ENCODE data around the gene PTGES3.
"Not testable (repeated sequence)": the region's sequence is repeated elsewhere in the genome, so short reads cannot be mapped to it uniquely, and the experiment has no call there.

The PTGES3 gene, protein sequence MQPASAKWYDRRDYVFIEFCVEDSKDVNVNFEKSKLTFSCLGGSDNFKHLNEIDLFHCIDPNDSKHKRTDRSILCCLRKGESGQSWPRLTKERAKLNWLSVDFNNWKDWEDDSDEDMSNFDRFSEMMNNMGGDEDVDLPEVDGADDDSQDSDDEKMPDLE

DNA sequence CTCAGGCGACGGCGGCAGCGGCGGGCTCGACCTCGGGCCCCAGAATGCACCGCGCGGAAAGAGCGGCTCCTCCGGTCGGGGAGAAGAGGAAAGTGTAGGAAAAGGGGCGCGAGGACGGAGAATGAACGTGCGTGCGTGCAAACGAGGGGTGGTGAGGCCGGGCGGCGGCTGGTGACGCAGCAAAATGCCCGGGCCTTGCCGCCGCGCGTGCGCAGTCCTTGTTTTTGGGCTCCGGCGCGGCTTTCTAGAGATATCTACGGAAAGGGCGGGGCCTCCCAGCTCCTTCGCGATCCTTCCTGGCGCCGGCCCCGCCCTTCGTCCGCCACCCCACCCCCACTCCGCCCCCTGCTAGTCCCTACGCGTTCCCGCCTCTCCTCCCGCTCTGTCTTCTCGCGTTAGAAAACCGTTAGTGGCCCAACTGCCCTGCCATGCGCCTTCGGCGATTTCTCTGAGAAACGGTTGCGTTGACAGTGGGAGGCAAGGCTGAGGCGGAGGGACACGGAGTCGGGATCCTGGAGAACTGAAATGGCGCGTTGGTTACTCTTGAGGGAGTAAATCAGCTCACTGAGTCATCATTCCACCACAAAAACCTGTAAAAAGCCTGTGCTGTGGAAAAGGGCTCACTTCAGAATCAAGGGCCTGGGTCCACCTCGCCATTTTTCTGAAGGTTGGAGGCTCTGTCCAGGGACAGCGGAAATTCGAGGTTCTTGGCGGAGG lies at the start of gene PTGES3:
TSS of gene PTGES3 (minus strand) at position 156 of the 717 bp plus-strand sequence. CDS start 285 bp downstream, outside the sequence.
- peak; percentile 98 for DNase-seq

DNA sequence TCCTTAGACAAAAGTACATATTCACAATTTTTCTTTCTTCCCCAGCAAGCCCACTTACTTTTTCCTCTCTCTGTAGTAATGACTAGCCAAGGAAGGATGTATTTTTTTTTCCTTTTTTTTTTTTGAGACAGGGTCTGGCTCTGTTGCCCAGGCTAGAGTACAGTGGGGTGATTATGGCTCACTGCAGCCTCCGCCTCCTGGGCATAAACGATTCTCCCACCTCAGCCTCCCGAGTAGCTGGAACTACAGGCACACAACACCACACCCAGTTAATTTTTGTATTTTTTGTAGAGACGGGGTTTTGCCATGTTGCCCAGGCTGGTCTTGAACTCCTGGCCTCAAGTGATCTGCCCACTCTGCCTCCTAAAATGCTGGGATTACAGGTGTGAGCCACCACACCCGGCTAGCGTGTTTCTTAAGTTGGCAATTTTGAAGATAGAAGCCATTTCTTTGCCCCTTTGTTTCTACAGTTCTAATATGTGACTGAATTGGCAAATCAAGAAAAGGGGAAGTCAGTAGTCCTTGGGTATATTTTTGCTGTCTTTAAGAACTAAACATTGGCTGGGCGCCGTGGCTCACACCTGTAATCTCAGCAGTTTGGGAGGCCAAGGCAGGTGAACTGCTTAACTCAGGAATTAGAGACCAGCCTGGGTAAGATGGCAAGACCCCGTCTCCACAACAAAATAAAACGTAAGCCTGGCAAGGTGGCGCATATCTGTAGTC lies 40.2 kb upstream of the PTGES3 start:
- no peak for DNase-seq

- DNase-seq, result not testable (repeated sequence)
These were observed 38.2 kb upstream of the PTGES3 start for GRCh38 chr12:56726196-56726675.

DNA sequence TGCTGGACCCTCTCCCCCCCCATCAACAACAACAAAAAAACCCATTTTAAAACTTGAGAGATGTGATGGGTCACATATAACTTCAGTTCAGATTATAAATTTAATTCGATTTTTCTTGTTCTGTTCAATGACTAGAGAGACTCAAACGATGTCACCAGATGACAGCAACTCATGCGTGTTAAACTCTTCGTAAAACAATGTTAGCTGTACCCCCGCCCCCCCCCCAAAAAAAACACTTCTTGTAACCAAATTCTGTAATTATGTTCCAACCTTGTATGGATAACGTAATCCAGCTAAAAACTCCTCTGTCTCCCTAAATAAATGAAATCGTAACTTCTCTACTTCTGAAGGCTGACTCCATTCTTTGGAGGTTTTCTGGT lies 37.6 kb upstream of the PTGES3 start:
- DNase-seq, result no peak

DNA sequence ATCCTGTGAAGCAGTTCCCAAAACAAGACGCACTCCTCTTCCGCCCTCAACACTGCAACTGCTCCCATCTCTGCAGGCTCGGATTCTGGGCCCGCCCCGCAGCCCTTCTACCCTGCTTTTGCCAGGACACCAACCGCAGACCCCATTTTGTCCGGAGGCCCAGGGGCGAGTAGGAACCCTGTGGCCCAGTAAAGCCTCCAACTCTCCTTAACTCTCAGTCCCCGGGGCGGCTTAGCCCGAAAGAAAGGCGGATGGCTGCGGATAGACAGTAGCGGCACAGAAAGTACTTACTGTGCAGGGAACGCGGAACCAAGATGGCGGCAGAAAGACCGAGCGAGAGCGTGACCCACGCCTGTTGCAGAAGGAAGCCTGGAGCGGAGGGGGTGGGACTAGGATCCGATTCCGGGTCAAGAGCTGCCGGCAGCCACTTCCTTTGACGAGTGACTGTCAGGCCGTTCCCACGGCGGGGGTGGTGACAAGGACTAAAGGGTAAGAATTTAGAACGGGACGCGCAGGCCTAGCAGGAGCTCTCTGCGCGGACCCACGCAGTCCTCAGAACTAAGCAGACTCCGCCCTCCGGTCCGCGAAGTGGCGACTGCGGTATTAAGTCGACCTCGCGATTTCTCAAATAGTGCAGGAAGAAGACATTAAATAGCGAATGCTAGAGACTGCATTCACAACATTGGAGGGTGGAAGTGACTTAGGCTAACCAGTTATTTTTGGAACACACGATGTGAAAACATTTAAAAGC lies 37.1 kb upstream of the PTGES3 start, which contains the start of gene NACA:
TSS of gene NACA (minus strand) at position 328 of the 751 bp plus-strand sequence. CDS start 778 bp downstream, outside the sequence.
- peak; percentile 96 for DNase-seq

- no peak for DNase-seq
These were observed 36.6 kb upstream of the PTGES3 start for GRCh38 chr12:56724701-56724971.

- no peak for DNase-seq
These were observed 36.0 kb upstream of the PTGES3 start for GRCh38 chr12:56723889-56724700.

DNA sequence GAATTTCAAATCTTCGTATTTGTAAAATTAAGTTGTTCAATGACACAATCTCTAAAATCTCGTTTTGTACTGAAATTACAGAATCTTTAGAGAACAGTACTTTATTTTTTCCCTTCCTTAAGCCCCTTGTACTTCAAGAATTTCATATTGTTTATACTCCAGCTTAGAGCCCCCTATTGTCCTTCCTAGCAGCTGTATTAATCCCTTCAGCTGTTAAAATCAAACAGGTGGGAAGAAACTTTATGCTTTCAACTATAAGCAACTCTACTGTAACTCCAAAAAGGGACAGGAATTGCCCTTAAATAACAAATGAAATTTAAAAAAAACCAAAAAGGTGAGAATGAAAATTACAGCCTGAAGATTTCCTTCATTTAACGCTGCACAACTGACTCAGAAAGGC lies 35.3 kb upstream of the PTGES3 start:
- no peak for DNase-seq

- no peak for DNase-seq
These were observed 34.7 kb upstream of the PTGES3 start for GRCh38 chr12:56722832-56723231.

DNA sequence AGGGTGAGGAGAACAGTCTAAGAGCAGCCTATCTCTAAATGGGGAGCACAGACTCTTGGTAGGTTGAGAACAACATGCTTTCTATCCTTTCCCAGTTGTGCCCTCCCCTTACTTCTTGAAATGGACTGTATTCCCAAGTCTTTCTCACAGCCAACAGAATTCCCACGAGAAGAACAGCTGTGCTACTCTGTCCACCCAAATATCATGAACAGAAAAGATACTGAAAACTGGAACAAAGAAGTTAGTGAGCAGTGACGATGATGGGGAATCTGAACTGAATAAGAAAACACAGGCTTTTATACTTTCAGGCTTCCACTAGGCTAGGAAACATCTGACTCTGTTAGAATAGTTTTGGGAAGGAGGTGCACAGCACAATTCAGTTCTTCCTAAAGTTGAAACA lies 33.6 kb upstream of the PTGES3 start:
- no peak for DNase-seq

DNA sequence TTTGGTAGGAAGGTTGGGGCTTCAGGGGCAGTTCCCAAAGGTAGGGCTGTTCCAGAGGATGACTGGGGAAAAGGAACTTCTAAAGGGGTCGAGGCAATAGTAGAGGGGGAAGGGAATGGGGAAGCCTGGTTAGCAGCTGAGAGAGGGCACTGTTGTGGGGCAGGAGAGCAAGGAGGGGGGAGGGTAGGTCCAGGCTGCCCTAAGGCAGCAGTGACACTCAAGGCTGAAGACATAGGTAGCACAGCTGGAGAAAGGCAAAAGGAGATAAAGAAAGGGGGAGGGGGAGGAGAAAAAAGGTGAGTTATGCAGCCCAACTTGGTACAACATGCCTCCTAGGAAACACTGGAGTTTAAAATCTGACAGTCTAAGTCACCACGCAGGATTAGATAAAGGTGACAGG lies 33.1 kb upstream of the PTGES3 start:
- no peak for DNase-seq

DNA sequence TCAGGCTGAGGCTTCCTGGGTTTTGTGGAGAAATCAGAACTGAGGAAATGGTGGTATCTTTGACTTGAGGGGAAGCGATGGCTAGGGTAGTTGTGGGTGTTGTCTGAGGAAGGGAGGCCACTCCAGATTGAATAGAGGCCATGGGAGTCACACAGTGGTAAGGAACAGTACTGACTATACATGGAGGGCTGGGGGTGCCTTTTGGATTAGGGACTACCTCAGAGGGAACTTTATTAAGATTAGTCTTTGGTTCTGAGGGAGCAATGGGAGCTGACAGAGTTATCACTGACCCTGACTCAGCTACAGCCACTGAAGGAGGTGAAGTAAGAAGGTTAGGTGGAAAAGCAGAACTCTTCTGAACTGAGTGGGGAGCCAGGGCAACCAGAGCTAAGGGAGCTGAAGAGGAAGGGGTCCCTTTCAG lies 32.7 kb upstream of the PTGES3 start:
- DNase-seq, result no peak

DNA sequence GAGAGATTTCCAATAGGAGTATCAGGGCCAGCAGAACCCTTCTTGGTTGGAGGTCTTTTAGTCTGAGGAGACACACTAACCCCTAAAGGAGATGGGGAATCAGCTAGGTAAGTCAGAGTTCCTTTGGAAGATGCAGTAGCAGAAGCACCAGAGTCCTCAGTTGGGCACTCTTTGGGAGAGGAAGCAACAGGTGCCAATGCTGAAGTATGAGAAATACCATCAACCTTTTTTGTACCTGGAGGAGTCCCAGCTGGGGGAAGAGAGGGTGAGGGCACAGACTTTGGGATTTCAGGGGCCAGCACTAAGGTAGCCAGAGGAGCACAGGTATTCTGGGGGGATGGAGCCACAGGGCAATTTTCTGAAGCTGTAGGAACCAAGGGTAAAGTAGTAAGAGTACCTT lies 31.0 kb upstream of the PTGES3 start:
- no peak for DNase-seq

DNA sequence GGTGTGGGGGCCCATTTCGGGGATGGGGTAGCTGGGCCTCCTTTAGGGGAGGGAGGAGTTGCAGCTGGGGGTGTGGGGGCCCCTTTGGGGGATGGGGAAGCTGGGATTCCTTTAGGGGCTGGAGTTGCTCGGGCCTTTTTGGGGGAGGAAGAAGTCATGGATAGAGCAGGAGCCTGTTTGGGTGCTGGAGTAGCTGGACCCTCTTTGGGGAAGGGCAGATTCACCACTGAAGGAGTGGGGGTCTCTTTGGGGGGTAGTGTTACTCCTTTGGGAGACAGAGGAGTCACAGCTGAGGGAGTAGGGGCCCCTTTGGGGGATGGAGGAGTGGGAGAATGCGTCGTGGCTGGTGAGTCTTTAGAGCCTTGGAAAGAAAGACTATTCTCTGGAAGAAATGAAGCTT lies 30.6 kb upstream of the PTGES3 start:
- no peak for DNase-seq

- no peak for DNase-seq
These were observed 30.1 kb upstream of the PTGES3 start for GRCh38 chr12:56718149-56718548.

GRCh38 chr12:56716933-56717880 lies 29.1 kb upstream of the PTGES3 start:
- no peak for DNase-seq

DNA sequence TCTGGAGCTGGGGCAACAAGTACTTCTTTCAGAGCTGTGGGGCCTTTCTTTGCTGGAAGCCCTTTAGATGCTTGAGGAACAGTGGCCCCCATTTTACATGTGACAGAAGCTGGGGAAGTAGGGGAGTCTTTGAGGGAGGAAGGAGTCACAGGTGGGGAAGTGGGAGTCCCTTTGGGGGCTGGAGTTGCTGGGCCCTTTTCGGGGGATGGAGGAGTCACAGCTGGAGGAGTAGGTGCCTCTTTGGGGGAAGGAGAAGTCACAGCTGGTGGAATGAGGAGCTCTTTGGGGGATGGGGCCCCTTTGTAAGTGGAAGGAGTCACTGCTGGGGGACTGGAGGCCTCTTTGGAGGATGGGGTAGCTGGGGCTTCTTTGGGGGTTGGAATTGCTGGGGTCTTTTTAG lies 28.4 kb upstream of the PTGES3 start:
- DNase-seq, result no peak

DNA sequence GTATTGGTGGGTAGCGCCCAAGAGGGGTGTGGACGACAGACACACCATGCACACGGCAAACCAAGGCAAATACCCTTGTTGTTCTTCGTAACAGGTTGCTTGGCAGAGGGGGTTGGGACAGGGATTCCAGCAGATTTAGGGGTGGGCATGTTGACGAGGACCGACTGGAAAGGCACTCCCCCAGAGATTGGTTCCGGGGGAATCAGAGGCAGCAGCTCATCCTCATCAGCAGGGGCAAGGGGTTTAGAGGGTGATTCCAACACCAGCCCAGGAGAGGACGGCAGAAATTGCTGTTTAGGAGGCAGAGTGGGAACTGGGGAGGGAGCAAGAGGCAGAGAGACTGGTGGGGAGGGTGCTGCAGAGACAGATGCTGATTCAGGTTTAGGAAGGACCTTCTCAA lies 27.7 kb upstream of the PTGES3 start:
- no peak for DNase-seq

GRCh38 chr12:56714431-56714929 lies 26.4 kb upstream of the PTGES3 start:
- no peak for DNase-seq

DNA sequence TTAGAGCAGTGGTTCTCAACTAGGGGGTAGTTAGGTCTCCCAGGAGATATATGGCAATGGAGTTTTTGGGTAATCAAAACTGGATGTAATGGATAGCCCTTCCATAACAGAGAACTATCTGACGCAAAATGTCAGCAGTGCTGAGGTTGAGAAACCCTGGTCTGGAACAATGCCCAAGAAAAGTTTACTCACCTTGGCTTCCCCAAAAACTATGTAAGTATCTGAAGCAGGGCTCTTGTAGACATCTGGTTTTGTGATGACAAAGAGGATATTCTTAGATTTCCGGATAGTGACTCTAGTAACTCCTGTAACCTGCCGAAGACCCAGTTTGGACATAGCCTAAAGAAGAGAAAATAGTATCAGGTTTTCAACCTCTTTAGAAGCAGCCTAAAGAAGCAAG lies 25.3 kb upstream of the PTGES3 start:
- DNase-seq, result no peak

DNA sequence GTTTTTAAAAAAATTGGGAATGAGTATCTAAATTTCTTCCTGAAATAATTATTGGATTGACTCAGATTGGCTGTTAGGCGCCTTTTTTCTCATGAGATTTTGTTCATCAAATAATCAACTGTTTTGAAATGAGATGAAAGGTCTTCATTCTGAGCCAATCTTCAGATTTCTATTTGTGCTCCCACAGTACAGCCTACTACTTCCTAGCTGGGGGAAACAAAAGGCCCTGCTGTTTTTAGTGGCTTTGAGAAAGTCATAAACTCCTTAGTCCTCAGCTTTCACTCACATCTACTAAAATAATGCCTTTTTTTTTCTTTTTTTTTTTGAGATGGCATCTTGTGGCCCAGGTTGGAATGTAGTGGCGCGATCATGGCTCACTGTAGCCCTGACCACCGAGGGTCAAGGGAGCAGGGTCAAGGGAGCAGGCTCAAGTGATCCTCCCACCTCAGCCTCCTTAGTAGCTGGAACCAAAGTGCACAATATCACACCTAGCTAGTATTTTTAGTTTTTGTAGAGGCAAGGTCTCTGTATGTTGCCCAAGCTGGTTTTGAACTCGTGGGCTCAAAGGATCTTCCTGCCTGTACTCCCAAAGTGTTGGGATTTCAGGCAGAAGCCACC lies 21.8 kb upstream of the PTGES3 start:
- no peak for DNase-seq
